HCT116 (cell line): ENCODE measurements around the gene MRPS2.

ENCODE experiments used
- JUND ChIP-seq: IDR thresholded peaks from 2 replicates; pipeline ENCODE4 v1.6.1; 2012
- POLR2AphosphoS5 ChIP-seq: IDR thresholded peaks from 2 replicates; pipeline ENCODE4 v1.6.1; 2011; ENCODE audit warnings: mild to moderate bottlenecking, low read depth, low read length, moderate library complexity
- SRF ChIP-seq: IDR thresholded peaks from 2 replicates; pipeline ENCODE4 v1.6.1; 2012; ENCODE audit warnings: low read depth
- TF ChIP-seq, protein P1 (sequence below), 3 experiments: fragments of 200-600 bp in 1 of 3; sonication (generic) in 1 of 3; IDR thresholded peaks in 2 of 3; conservative IDR thresholded peaks in 1 of 3; 2 replicates each; pipeline ENCODE4 v1.5.1; 2012 to 2017; ENCODE audit warnings: low read depth in 2 of 3, low read length in 2 of 3, antibody characterized with exemption in 1 of 3, borderline replicate concordance in 1 of 3, control low read depth in 1 of 3, mild to moderate bottlenecking in 1 of 3, mixed read lengths in 1 of 3, mixed run types in 1 of 3, moderate library complexity in 1 of 3; ENCODE audit not compliant: insufficient read depth in 1 of 3

DNA sequence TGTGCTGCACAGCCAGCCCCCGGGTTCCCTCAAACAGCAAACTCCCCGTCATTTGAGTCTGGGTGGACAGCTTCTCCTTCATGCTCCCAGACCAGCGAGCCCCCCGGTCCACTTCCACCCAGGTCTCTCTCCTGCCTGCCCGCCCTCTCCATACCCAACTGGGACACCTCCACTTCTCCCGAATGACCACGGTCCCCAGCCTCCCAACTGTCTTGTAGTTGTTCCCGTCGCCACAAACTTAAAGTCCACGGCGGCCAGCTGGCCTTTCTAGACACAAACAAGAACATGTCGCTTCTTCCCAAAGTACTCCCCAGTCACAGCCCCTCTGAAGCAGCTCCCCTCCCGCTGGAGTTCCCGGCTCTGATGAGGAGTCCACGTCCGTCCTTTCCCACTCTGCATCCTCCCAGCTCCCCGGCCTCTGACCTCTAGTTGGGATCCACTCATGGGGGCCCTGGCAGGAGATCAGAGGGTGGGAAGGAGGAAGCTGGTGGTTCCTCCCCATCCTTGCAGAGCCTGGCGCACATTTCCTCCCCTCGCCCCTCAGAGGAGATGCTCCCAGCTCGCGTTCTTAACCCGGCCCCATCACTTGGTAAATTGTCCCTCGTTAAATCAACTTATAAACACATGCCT is 45.0 kb upstream of the MRPS2 start:
- TF ChIP-seq, protein P1, sequence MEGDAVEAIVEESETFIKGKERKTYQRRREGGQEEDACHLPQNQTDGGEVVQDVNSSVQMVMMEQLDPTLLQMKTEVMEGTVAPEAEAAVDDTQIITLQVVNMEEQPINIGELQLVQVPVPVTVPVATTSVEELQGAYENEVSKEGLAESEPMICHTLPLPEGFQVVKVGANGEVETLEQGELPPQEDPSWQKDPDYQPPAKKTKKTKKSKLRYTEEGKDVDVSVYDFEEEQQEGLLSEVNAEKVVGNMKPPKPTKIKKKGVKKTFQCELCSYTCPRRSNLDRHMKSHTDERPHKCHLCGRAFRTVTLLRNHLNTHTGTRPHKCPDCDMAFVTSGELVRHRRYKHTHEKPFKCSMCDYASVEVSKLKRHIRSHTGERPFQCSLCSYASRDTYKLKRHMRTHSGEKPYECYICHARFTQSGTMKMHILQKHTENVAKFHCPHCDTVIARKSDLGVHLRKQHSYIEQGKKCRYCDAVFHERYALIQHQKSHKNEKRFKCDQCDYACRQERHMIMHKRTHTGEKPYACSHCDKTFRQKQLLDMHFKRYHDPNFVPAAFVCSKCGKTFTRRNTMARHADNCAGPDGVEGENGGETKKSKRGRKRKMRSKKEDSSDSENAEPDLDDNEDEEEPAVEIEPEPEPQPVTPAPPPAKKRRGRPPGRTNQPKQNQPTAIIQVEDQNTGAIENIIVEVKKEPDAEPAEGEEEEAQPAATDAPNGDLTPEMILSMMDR (IDR thresholded peaks at IDR 0.05 in 2 of 3, conservative IDR thresholded peaks at IDR 0.05 in 1 of 3; ENCODE audit: borderline replicate concordance in 1 of 3, insufficient read depth in 1 of 3, low read depth in 2 of 3, low read length in 2 of 3), result no peak
- no peak for TF ChIP-seq POLR2AphosphoS5
- no peak for TF ChIP-seq SRF
- TF ChIP-seq JUND, result no peak
